ENCODE data around the gene EPHB1.
"Not testable (repeated sequence)": the region's sequence is repeated elsewhere in the genome, so short reads cannot be mapped to it uniquely, and the experiment has no call there.

Gene EPHB1

GRCh38 chr3:134788283-134788682 lies 6.8 kb upstream of the EPHB1 start:
- DNase-seq: not testable (repeated sequence)

- DNase-seq: no peak
Observed at GRCh38 chr3:134790065-134790464, 5.0 kb upstream of the EPHB1 start.

GRCh38 chr3:134791992-134792391 lies 3.1 kb upstream of the EPHB1 start:
- no peak for DNase-seq

GRCh38 chr3:134792700-134793099 lies 2.4 kb upstream of the EPHB1 start:
- DNase-seq: no peak

- DNase-seq: no peak
Observed at GRCh38 chr3:134793562-134793961, 1.5 kb upstream of the EPHB1 start.

- DNase-seq: no peak
Observed at GRCh38 chr3:134794323-134794722, 737 bp upstream of the EPHB1 start.

- DNase-seq: no peak
Observed at GRCh38 chr3:134795746-134796280, 753 bp downstream of the EPHB1 start.

- DNase-seq: no peak
Observed at GRCh38 chr3:134796281-134797056, 1.4 kb downstream of the EPHB1 start.

GRCh38 chr3:134797057-134797740 lies 2.1 kb downstream of the EPHB1 start:
- no peak for DNase-seq

GRCh38 chr3:134797741-134798451 lies 2.8 kb downstream of the EPHB1 start:
- DNase-seq: no peak

- no peak for DNase-seq
Observed at GRCh38 chr3:134798681-134799311, 3.7 kb downstream of the EPHB1 start.

GRCh38 chr3:134799393-134799792 lies 4.3 kb downstream of the EPHB1 start:
- DNase-seq: no peak

GRCh38 chr3:134801204-134801958 lies 6.3 kb downstream of the EPHB1 start:
- DNase-seq: no peak

GRCh38 chr3:134802428-134803050 lies 7.5 kb downstream of the EPHB1 start:
- DNase-seq: no peak

GRCh38 chr3:134803051-134803505 lies 8.0 kb downstream of the EPHB1 start:
- no peak for DNase-seq

GRCh38 chr3:134803652-134804051 lies 8.6 kb downstream of the EPHB1 start:
- no peak for DNase-seq

- no peak for DNase-seq
Observed at GRCh38 chr3:134804508-134805480, 9.7 kb downstream of the EPHB1 start.

- DNase-seq: no peak
Observed at GRCh38 chr3:134807189-134807588, 12.1 kb downstream of the EPHB1 start.

- DNase-seq: no peak
Observed at GRCh38 chr3:134808835-134809234, 13.8 kb downstream of the EPHB1 start.

- no peak for DNase-seq
Observed at GRCh38 chr3:134809427-134810051, 14.5 kb downstream of the EPHB1 start.

Measured in activated CD4-positive, CD25-positive, alpha-beta regulatory T cell treated with anti-CD3 and anti-CD28 coated beads, Interleukin-2, amount 50 U/mL, for 72 hours (primary cell).